Kidney tubule cell (primary cell): Measurements from ENCODE around the gene SELENOF.
"Not testable (repeated sequence)": the region's sequence is repeated elsewhere in the genome, so short reads cannot be mapped to it uniquely, and the experiment has no call there.

Source experiments
- DNase-seq: peaks from one replicate; pipeline ENCODE4 v3.0.0-alpha.2; 2018; ENCODE audit warnings: low spot score

SELENOF gene

DNA sequence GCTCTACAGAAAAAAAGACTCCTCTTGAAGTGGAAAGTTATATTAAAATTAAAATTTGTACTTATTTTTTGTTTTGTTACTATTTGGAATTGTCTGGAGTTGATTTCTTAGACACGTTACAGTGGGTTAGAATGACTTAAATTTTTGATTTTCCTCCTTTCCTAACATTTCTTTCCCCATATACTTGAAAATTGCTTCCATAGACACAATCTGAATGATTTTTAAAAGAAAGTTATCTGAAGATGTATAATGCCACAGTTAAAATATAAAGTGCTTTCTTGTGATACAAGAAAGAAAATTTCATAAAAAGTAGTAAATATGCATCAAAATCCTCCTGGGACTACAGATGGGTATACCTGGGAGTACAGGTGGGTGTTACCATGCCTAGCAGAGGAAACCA lies 2.8 kb upstream of the SELENOF start:
- no peak for DNase-seq

- no peak for DNase-seq
Measured at GRCh38 chr1:86915737-86916235, 1.9 kb upstream of the SELENOF start.

DNA sequence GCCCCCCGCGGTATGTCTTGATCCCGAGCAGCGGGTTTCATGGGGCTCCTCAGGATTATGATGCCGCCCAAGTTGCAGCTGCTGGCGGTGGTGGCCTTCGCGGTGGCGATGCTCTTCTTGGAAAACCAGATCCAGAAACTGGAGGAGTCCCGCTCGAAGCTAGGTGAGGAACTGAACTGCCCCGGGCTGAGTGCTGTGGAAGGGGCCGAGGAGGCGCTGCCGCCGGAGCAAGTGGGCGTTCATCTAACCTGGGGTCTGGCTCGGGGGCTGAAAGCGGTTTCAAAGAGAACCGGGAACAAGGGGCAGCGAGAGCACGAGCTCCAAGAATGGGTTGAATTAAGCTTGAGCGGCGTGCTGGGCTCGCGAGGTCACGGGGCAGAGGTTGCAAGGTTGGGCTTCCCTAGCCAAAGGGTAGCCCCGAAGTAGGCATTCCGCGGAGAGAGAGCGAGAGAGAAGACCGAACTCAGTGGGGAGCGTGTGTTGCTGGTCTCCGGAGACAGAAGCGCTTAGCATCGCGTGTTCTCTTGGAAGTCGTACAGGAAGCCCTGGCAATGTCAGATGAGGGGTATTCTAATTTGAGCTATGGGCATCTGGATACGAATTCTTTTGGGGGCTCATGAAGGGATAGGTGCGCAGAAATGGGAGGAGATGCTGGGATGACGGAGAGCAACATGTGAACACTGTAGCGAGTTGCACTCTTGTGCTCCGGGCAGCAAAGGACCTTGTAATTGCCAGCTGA lies 1.2 kb upstream of the SELENOF start:
- peak; percentile 58 for DNase-seq

DNA sequence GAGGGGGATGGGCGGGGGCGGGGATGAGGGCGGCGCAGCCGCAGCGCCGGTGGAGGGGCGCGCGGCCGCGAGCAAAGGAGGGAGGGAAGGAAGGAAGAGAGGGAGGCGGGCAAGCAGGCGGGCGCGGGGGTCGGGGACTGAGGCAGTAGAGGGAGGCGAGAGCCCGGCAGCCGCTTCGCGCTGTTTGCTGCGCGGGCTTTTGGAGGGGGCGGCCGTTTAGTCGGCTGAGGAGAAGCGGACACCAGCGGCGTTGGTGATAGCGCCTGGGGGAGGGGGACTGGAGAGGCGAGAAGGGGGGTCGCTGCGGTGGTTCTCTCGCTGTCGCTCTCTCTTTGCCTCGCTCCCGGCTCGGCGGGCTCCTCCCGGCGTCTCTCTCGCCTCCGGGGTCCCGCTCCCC lies 673 bp upstream of the SELENOF start, which contains the start of gene HS2ST1:
Gene HS2ST1, plus strand, starts transcription at position 35 of the 397 bp plus-strand sequence.
- no peak for DNase-seq

- DNase-seq = peak; percentile 49
Measured at GRCh38 chr1:86913399-86913895, 479 bp downstream of the SELENOF start.

DNA sequence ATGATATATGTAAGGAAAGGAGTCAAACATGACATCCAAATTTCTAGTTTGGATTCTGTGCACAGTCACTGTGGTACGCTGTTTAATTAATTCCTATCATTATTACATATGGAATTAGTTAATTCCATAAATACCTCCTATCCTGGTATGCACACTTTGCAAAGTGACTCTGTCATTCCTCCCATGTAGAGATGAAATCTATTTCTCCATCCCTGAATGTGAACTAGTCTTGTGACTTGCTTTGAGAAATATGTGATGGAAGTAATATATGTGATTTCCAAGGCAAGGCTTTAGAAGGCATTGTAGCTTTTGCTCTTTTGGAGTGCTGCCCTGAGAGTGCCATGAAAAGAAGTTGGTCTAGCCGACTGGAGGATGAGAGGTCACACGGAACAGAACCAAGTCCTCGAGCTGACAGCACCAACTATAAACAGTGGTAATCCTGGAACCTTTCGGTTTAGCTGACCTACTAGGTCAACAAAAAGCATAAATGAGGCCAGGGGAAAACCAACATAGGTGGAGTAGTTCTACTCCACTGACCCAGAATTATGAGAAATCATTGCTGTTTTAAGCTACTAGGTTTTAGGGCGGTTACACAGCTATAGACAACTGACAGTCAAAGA lies 1.5 kb downstream of the SELENOF start:
- peak; percentile 17 for DNase-seq

DNA sequence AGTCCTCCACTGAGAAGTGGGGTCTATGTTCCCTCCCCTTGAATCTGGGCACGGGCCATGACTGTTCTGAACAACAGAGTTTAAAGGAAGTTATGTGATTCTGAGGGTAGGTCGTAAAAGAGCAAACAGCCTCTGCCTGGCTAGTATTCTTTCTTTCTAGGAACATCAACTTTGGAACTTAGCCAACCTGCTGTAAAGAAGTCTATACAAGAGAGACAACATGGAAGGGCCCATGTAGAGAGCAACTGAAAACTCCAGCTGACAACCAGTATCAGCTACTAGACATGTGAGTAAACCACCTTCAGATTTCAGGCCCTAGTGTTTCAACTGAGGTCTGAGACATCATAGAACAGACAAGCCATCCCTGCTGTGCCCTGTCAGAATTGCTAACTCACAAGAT lies 7.5 kb downstream of the SELENOF start:
- no peak for DNase-seq

GRCh38 chr1:86905875-86906274 lies 8.1 kb downstream of the SELENOF start:
- no peak for DNase-seq

DNA sequence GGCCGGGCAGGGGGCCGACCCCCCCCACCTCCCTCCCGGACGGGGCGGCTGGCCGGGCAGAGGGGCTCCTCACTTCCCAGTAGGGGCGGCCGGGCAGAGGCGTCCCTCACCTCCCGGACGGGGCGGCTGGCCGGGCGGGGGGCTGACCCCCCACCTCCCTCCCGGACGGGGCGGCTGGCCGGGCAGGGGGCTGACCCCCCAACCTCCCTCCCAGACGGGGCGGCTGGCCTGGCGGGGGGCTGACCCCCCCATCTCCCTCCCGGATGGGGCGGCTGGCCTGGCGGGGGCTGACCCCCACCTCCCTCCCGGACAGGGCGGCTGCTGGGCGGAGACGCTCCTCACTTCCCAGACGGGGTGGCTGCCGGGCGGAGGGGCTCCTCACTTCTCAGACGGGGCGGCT lies 14.5 kb downstream of the SELENOF start:
- DNase-seq = not testable (repeated sequence)

GRCh38 chr1:86888327-86888726 lies 25.6 kb downstream of the SELENOF start:
- no peak for DNase-seq

DNA sequence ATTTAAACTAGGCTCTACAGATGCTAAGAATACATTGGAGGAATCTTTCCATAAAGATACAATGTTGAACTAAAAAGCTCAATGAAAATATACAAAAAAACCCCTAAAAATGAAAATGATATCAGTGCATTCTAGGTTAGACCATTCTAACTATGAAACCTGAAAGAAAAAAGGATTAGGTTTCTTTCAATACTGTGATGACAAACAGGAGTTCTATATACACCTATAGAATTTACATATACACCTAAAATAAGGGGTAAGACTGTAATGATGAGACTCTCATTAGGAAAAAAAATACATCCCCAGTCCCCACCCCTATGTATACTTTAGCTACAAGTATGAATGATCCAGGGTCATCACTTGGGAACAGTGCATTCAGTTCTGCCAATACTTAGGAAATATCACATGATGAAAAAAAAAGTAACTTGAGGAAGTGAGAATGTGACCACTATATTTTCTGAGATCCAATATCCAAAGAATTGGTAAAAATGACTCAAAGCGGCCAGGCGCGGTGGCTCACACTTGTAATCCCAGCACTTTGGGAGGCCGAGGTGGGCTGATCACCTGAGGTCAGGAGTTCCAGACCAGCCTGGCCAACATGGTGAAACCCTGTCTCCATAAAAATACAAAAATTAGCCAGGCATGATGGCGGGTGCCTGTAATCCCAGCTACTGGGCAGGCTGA lies 26.3 kb downstream of the SELENOF start:
- DNase-seq = no peak

DNA sequence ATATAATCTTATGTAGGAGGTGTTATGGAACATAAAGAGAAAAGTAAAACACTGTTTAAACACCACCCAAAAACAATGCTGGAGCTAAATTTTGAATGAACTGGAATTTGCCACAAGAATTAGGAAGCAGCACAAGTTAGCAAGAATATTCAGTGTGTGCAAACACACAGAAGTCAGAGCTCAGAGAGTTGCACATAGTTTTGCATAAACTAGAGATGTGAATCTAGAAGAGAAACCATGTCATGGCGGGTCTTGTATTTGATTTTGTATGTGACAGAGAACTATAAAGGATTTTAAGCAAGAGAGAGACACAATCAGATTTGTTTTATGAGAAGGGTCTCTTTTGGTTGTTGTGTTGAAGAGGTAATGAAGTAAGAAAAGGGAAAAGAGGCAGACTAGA lies 38.2 kb downstream of the SELENOF start:
- no peak for DNase-seq

DNA sequence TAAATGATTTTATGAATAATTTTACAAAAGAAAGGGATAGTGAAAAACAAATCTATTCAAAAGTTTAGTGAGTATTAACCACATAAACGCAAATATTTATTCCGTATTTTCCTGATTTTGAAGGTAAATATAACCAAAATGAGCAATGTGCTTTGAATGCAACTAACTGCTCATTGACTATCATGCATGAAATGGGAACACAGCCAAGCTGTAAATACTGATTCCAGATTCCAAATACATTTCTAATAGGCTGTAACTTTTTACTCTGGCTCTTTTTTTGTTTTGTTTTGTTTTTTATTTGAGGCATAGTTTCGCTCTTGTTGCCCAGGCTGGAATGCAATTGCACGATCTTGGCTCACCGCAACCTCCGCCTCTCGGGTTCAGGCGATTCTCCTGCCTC lies 41.8 kb downstream of the SELENOF start:
- DNase-seq = no peak

DNA sequence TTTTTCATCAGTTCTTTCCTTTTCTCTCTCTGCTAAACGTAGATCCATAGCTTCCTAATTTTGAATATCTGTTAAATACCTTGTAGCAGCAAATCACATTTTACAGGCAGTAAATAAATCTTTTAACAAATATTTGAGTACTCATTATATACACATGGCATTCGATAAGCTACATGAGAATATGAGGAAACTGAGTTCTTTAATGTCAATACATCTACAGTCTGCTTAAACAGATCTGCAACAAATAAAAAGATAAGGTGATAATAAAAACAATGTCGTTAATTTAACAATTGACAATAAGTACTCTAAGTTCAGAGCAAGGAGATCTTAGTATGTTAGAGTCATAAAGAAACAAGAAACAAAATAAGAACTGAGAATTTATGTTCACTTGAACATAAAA lies 42.9 kb downstream of the SELENOF start:
- no peak for DNase-seq

GRCh38 chr1:86868477-86868876 lies 45.4 kb downstream of the SELENOF start:
- no peak for DNase-seq

DNA sequence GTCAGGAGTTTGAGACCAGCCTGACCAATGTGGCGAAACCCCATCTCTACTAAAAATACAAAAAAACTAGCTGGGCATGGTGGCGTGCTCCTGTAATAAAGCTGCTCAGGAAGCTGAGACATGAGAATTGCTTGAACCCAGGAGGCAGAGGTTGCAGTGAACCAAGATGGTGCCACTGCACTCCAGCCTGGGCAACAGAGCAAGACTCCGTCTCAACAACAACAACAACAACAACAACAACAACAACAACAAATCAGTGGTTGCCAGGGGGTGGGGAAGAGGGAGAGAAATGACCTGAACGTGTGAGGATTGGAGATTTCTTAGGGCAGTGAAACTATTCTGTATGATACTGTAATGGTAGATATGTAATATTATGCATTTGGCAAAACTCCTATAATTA lies 46.6 kb downstream of the SELENOF start:
- DNase-seq = not testable (repeated sequence)

- DNase-seq = peak; percentile 11
Measured at GRCh38 chr1:86866665-86867064, 47.3 kb downstream of the SELENOF start.

- no peak for DNase-seq
Measured at GRCh38 chr1:86865973-86866637, 47.8 kb downstream of the SELENOF start.

GRCh38 chr1:86862920-86863319 lies 51.0 kb downstream of the SELENOF start:
- no peak for DNase-seq

- no peak for DNase-seq
Measured at GRCh38 chr1:86861424-86861823, 52.5 kb downstream of the SELENOF start.

DNA sequence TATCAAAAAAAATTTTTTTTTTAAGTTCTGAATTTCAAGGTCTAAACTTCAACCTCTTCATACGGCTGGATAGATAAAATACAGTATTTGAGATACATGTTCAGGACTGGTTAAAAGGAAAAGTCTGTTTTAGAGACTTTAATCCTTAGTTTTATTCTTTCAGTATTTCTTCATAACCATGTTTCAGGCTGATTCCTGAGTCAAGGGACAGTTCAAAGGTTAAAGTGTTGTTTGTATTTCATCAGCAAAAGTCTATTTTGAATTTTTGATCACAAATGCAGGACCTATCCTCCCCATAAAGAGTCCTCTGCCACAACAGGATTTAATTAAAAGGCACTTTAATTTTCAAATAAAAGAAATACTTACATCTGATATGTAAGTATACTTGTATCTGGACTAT lies 53.5 kb downstream of the SELENOF start:
- no peak for DNase-seq

DNA sequence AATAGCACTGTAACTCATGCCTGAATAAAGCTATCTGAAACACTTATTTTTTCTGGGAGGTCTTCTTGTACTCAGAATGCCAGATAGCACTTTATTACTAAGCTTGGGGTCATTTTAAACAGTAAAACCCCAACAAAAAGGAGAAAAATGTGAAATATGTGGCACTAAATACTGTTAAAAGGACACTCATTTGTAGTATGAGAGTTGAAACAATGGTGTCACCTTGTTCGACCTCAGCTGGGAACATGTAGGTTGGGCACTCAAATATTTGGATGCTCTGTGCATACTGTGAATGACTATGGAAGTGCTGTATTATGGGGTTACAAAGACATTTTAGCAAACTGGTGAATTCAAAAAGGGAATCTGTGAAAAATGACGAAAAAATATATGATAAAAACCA lies 53.9 kb downstream of the SELENOF start:
- DNase-seq = no peak
